AG09309 (cell line): ENCODE measurements around the gene EDIL3.
A peak's percentile ranks its signal among the peaks of the same experiment; 100 is the strongest.

Experiments
- DNase-seq: peaks from one replicate; pipeline ENCODE4 v3.0.0-alpha.2; 2010; ENCODE audit warnings: low read depth
- H3K4me3 ChIP-seq: 2 replicates; pipeline ENCODE4 v1.5.1; 2011; ENCODE audit warnings: mild to moderate bottlenecking, low read depth, low read length, moderate library complexity; ENCODE audit not compliant: control insufficient read depth
- TF ChIP-seq, protein P1 (sequence below): IDR thresholded peaks from 2 replicates; pipeline ENCODE4 v1.5.1; 2011; ENCODE audit warnings: mild to moderate bottlenecking, low read depth, low read length, inconsistent platforms; ENCODE audit not compliant: insufficient read depth, control insufficient read depth; ENCODE audit errors: missing control alignments

The EDIL3 gene

GRCh38 chr5:84292788-84293653, 91.7 kb downstream of the EDIL3 start:
- no peak overlapping the region for H3K4me3 ChIP-seq
- DNase-seq = no peak
- TF ChIP-seq, protein P1, sequence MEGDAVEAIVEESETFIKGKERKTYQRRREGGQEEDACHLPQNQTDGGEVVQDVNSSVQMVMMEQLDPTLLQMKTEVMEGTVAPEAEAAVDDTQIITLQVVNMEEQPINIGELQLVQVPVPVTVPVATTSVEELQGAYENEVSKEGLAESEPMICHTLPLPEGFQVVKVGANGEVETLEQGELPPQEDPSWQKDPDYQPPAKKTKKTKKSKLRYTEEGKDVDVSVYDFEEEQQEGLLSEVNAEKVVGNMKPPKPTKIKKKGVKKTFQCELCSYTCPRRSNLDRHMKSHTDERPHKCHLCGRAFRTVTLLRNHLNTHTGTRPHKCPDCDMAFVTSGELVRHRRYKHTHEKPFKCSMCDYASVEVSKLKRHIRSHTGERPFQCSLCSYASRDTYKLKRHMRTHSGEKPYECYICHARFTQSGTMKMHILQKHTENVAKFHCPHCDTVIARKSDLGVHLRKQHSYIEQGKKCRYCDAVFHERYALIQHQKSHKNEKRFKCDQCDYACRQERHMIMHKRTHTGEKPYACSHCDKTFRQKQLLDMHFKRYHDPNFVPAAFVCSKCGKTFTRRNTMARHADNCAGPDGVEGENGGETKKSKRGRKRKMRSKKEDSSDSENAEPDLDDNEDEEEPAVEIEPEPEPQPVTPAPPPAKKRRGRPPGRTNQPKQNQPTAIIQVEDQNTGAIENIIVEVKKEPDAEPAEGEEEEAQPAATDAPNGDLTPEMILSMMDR = no peak

DNA sequence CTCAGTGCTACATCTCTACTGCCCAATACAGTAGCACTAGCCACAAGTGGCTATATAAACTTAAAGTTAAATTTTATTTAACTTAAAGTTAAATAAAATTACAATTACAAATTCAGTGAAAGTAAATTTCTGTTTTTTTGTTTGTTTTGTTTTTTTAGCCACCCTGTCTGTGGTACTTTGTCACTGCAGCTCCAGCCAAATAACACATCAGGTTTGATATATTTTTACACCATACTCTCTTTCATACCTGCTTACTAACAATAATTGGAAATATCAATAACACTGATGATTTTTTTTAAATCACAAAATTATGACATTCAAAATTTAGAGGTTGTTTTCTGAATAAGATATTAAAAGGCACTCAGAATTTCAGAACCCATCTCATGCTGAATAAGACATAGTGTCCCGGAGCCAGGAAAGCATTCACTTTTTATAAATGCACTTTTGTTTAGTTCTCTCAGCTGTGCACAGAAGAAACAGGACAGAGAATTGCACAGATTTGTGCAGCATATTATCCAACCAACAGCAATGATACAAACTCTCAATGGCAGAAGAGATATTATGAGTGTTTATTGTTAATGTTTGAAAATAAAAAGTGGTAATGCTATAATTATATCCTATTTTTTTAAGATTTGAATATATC, 92.6 kb downstream of the EDIL3 start:
- no peak overlapping the region for H3K4me3 ChIP-seq
- no peak for DNase-seq
- TF ChIP-seq, protein P1 = no peak

DNA sequence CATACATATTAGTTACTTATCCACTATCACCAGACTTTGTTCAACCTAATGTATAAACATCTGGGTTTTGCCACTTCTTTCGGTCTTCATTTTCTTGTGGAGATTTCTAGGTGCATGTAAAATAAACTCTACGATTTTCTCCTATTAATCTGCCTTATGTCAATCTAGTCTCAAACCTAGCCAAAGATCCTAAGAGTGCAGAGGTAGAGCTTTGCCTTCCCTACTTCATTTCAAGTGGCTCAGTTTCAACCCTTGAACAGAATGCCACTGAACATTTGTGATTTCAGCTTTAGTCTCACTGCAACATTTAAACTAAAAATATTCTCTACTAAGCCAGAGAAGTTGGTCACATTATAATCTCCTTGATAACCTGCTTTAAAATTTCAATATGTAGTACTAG, 94.0 kb downstream of the EDIL3 start:
- no peak overlapping the region for H3K4me3 ChIP-seq
- DNase-seq = no peak
- TF ChIP-seq, protein P1 = no peak

DNA sequence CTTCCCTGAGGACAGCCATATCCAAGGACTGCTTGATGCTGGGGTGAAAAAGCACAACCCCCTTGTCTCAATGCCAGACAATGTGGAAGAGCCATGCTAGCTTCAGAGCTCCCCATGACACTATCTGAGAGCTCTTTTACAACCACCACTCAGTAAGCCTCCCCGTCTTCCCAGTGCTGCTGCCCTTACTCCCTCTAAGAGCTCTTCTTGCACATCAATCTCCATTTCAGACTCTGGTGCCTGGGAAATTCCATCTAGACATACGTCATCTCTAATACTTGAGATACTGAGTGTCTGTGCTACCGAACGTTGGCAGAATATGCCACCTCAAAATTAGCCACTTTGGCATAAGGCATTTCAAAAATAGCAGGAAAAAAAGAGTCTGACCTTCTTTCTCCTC, 94.5 kb downstream of the EDIL3 start:
- DNase-seq = no peak
- TF ChIP-seq, protein P1 = no peak
- no peak overlapping the region for H3K4me3 ChIP-seq

DNA sequence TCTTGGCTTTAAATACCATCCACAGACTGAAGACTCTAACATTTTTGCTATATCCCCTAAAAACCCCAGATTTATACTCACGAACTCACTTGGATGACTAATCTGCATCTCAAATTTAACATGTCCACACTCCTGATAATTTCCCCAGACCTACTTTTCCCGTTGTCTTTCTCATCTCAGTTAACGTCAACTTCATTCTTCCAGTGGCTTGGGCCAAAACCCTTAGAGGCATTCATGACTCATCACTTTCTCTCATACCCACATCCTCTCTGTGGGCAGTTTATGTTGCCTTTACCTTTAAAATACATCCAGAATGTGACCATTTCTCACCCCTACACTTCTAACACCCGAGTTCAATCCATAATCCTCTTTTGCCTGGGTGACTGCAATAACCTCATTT, 96.7 kb downstream of the EDIL3 start:
- peak; percentile 44 for DNase-seq
- no peak overlapping the region for H3K4me3 ChIP-seq
- TF ChIP-seq, protein P1 = no peak

DNA sequence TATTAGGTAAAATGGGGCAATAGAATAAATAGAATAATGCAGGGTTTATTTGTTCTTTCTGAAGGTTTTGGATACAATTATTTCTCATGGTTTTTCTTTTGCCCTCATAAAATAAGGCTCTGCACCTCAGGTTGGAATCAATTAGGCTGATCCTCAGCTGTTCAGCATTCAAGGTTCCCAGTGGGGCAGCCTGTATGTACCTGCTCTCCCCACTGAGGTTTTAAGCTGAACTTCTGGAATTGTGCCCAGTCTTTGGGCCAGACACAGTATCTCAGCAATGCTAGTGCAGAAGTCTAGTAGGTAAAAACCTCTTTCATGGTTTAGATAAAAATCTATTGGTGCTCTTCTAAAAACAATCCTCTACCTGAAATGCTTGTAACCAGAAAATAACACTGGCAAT, 98.0 kb downstream of the EDIL3 start:
- TF ChIP-seq, protein P1 = no peak
- no peak overlapping the region for H3K4me3 ChIP-seq
- DNase-seq = no peak
